Left lung (tissue), 10 donors: ENCODE data around the gene GNG5. TPM values are rescaled to one million over a fixed set of nuclear protein-coding genes. Genes with fewer than 3 reads are reported as not detected.

Experiments
- ATAC-seq: fragments of 200-7000 bp; cut with Tn5 transposase; one replicate; pipeline ENCODE4 v1.9.1; 2020; ENCODE audit warnings: moderate library complexity
- DNase-seq, 4 donors: peaks; one replicate each; pipeline ENCODE4 v3.0.0-alpha.2; 2013 to 2020
- H3K27ac ChIP-seq, 2 donors: fragments of 200-600 bp; sonication (generic) in 1 of 2; one replicate each; pipeline versions ENCODE4 v1.5.0 to v1.8.0; 2020 to 2021
- H3K27me3 ChIP-seq, 2 donors: fragments of 200-600 bp; sonication (generic) in 1 of 2; one replicate each; pipeline versions ENCODE4 v1.5.0 to v1.8.0; 2020 to 2021
- H3K36me3 ChIP-seq, 2 donors: fragments of 200-600 bp; sonication (generic) in 1 of 2; one replicate each; pipeline versions ENCODE4 v1.5.0 to v1.8.0; 2020 to 2021
- H3K4me1 ChIP-seq, 2 donors: fragments of 200-600 bp; one replicate each; pipeline ENCODE4 v1.8.0; 2021
- H3K4me3 ChIP-seq, 2 donors: fragments of 200-600 bp; sonication (generic) in 1 of 2; one replicate each; pipeline versions ENCODE4 v1.5.0 to v1.8.0; 2020 to 2021; ENCODE audit warnings: mild to moderate bottlenecking in 1 of 2
- H3K9me3 ChIP-seq, 2 donors: fragments of 200-600 bp; sonication (generic) in 1 of 2; one replicate each; pipeline versions ENCODE4 v1.5.0 to v1.8.0; 2020 to 2021
- intact Hi-C, 2 donors: fragments of 100-400 bp; cut with DNase I; formaldehyde crosslinking; loops; one replicate each; pipeline versions ENCODE4 v1.11.2 to v1.14.2; 2022
- polyA plus RNA-seq, 6 donors: library from polyadenylated mRNA; unstranded; fragments of 120-200 nt; gene quantifications; one replicate each; pipeline ENCODE4 v1.2.1, GENCODE V29; 2013; ENCODE audit not compliant: insufficient read length in 6 of 6
- total RNA-seq, 2 donors: library from RNA; stranded (reverse); fragmentation: NEBNext Ultra II Directional; extraction: Animal tissue kit (Norgen Biotek cat#: 25700); gene quantifications; one replicate each; pipeline ENCODE4 v1.2.1, GENCODE V29; 2021
- TF ChIP-seq, protein P1 (sequence below), 2 donors: fragments of 200-600 bp; sonication (generic) in 1 of 2; IDR thresholded peaks; one replicate each; pipeline versions ENCODE4 v1.5.0 to v1.8.0; 2021; ENCODE audit warnings: antibody characterized with exemption in 2 of 2
- donor health status: DM: no; HTN: yes; CAD: no.
- donor health status: DM: no; HTN: no; CAD: no.

The GNG5 gene
- total and polyA plus RNA-seq, 8 donors, result 124 to 147 (median 141) TPM

- no peak for DNase-seq
- intact Hi-C loops, result no loop called here
- H3K27me3 ChIP-seq, result no peaks in the 10 kb centered on the region
- no peaks in the 10 kb centered on the region for H3K9me3 ChIP-seq
- peaks cover 0 to 93% of the 10 kb centered on the region in 2 donors for H3K36me3 ChIP-seq
- H3K4me1 ChIP-seq, result no peaks in the 10 kb centered on the region
- H3K27ac ChIP-seq, result no peak overlapping the region
- TF ChIP-seq, protein P1, sequence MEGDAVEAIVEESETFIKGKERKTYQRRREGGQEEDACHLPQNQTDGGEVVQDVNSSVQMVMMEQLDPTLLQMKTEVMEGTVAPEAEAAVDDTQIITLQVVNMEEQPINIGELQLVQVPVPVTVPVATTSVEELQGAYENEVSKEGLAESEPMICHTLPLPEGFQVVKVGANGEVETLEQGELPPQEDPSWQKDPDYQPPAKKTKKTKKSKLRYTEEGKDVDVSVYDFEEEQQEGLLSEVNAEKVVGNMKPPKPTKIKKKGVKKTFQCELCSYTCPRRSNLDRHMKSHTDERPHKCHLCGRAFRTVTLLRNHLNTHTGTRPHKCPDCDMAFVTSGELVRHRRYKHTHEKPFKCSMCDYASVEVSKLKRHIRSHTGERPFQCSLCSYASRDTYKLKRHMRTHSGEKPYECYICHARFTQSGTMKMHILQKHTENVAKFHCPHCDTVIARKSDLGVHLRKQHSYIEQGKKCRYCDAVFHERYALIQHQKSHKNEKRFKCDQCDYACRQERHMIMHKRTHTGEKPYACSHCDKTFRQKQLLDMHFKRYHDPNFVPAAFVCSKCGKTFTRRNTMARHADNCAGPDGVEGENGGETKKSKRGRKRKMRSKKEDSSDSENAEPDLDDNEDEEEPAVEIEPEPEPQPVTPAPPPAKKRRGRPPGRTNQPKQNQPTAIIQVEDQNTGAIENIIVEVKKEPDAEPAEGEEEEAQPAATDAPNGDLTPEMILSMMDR (IDR thresholded peaks at IDR 0.05), result no peak
- no peak for ATAC-seq
- no peak overlapping the region for H3K4me3 ChIP-seq
Observed at GRCh38 chr1:84493747-84494146, 12.6 kb downstream of the GNG5 start.

- Histone ChIP-seq H3K4me1 (peaks cover 0 to 6% of the 10 kb centered on the region in 2 donors), H3K27me3 (no peaks in the 10 kb centered on the region), H3K4me3 (no peak overlapping the region), H3K27ac (no peak overlapping the region), H3K9me3 (no peaks in the 10 kb centered on the region), H3K36me3 (peaks cover 0 to 83% of the 10 kb centered on the region in 2 donors)
- ATAC-seq (peak; percentile 50), DNase-seq (no peak)
- intact Hi-C loops, result no loop called here
- TF ChIP-seq, protein P1 (IDR thresholded peaks at IDR 0.05), result no peak
Observed at GRCh38 chr1:84492726-84493125, 13.7 kb downstream of the GNG5 start.

DNA sequence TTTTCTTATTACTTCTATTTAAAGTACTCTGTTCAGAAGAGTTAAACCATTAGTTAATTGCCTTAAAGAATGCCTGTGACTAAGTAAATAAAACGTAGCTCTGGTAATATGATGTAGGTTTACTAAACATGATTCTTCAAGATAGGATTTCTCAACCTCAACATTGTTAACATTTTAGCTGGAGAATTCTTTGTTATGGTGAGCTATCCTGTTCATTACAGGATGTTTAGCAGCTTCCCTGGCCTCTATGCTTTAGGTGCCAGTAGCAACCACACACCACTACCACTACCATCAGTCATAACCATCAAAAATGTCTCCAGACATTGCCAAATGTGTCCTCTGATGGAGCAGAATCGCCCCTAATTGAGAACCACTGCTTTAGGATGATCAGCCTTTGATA is 16.6 kb downstream of the GNG5 start:
- Histone ChIP-seq H3K36me3 (peaks cover 0 to 62% of the 10 kb centered on the region in 2 donors), H3K27ac (no peak overlapping the region), H3K4me3 (no peak overlapping the region), H3K4me1 (peaks cover 0 to 18% of the 10 kb centered on the region in 2 donors), H3K9me3 (no peaks in the 10 kb centered on the region), H3K27me3 (no peaks in the 10 kb centered on the region)
- ATAC-seq (no peak), DNase-seq (no peak)
- intact Hi-C loops, result no loop called here
- TF ChIP-seq, protein P1 (IDR thresholded peaks at IDR 0.05), result no peak

- DNase-seq (no peak), ATAC-seq (no peak)
- no peak overlapping the region for H3K4me3 ChIP-seq
- peaks cover 0 to 18% of the 10 kb centered on the region in 2 donors for H3K4me1 ChIP-seq
- TF ChIP-seq, protein P1 (IDR thresholded peaks at IDR 0.05), result no peak
- intact Hi-C loops, result no loop called here
- peaks cover 0 to 62% of the 10 kb centered on the region in 2 donors for H3K36me3 ChIP-seq
- H3K27ac ChIP-seq, result no peak overlapping the region
- no peaks in the 10 kb centered on the region for H3K27me3 ChIP-seq
- no peaks in the 10 kb centered on the region for H3K9me3 ChIP-seq
Observed at GRCh38 chr1:84488107-84488506, 18.3 kb downstream of the GNG5 start.

DNA sequence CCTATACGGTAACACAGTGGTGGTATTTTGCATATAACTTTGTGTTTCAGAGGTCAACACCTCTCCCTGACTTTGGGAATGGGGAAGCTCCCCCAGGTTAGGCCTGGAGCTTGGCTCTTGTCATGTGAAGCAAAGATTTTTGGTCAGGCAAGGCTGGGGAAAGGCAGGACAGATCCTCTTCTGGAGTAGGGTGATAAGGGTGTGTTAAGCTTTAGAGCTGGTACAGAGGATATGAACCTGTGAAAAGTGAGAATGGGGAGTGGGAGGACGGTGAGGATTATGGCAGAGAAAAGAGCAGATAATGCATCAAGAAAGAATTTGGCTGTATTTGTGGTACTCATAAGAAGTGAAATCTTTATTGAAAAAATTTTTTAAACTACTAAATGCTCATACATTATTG is 25.1 kb downstream of the GNG5 start:
- intact Hi-C loops, result no loop called here
- peaks cover 5 to 16% of the 10 kb centered on the region in 2 donors for H3K27me3 ChIP-seq
- H3K4me1 ChIP-seq, result peaks cover 0 to 29% of the 10 kb centered on the region in 2 donors
- TF ChIP-seq, protein P1 (IDR thresholded peaks at IDR 0.05), result no peak
- H3K36me3 ChIP-seq, result peaks cover 0 to 28% of the 10 kb centered on the region in 2 donors
- DNase-seq, result no peak
- H3K27ac ChIP-seq, result no peak overlapping the region
- no peak overlapping the region for H3K4me3 ChIP-seq
- no peak for ATAC-seq
- peaks cover 0 to 4% of the 10 kb centered on the region in 2 donors for H3K9me3 ChIP-seq
